ENCODE data around the gene B3GNT4. TPM values are rescaled to one million over a fixed set of nuclear protein-coding genes. Genes with fewer than 3 reads are reported as not detected.

Gene B3GNT4
- total RNA-seq, 2 donors from 2014 or later, result 0.90 TPM; not detected in 1

- H3K27ac Mint-ChIP-seq, result no peak overlapping the region
- H3K4me1 Mint-ChIP-seq (ENCODE audit: low read depth in 2 of 2), result peaks cover 5 to 8% of the 10 kb centered on the region in 2 donors
- no peaks in the 10 kb centered on the region for H3K9me3 Mint-ChIP-seq
- DNase-seq (ENCODE audit: low spot score) (no peak), ATAC-seq (no peak)
- peaks cover 16% of the 10 kb centered on the region for H3K36me3 Mint-ChIP-seq
- peaks cover 9 to 11% of the 10 kb centered on the region in 2 donors for H3K27me3 Mint-ChIP-seq
- no peak overlapping the region for H3K4me3 Mint-ChIP-seq
Observed at GRCh38 chr12:122208073-122208820, 4.7 kb downstream of the B3GNT4 start.

DNA sequence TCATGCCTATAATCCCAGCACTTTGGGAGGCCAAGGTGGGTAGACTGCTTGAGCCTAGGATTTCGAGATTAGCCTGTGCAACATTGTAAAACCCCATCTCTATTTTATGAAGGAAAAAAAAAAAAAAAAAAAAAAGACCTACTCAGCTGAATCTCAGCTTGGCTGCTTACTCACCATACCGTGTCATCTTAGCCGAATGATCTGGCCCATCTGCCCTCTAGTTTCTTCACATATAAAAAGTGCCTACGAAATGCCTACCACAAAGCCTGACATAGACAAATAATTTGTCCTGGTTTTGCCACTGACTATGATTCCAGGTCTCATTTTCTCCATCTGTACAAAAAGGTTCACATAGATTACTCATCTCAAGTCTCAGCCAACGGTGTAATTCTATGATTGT is 12.3 kb downstream of the B3GNT4 start:
- Mint-ChIP-seq H3K27ac (no peak overlapping the region), H3K9me3 (no peaks in the 10 kb centered on the region), H3K36me3 (peaks cover 31% of the 10 kb centered on the region), H3K4me1 (ENCODE audit: low read depth in 2 of 2) (peaks cover 0 to 3% of the 10 kb centered on the region in 2 donors), H3K4me3 (no peak overlapping the region), H3K27me3 (no peaks in the 10 kb centered on the region)
- ATAC-seq (no peak), DNase-seq (ENCODE audit: low spot score) (no peak)

- peaks cover 31% of the 10 kb centered on the region for H3K36me3 Mint-ChIP-seq
Observed at GRCh38 chr12:122216445-122216844, 12.9 kb downstream of the B3GNT4 start.

GRCh38 chr12:122225683-122226365 is 22.3 kb downstream of the B3GNT4 start, which contains the start of gene DIABLO:
DIABLO (minus strand) TSS chr12:122226052; CDS start chr12:122226014, 38 bp downstream.
- Mint-ChIP-seq H3K27me3 (no peaks in the 10 kb centered on the region), H3K4me3 (peak within 1 kb of the TSS; percentile 95), H3K36me3 (peaks cover 12% of the 10 kb centered on the region), H3K27ac (peak within 1 kb of the TSS; percentile 83 to 92), H3K9me3 (no peaks in the 10 kb centered on the region), H3K4me1 (ENCODE audit: low read depth in 2 of 2) (peaks cover 30 to 37% of the 10 kb centered on the region in 2 donors)
- DNase-seq (ENCODE audit: low spot score), result peak; percentile 100
- peak; percentile 96 for ATAC-seq

More at GRCh38 chr12:122216445-122216844, 12.9 kb downstream of the B3GNT4 start:
- Mint-ChIP-seq H3K27me3 (no peaks in the 10 kb centered on the region), H3K4me1 (ENCODE audit: low read depth in 2 of 2) (peaks cover 0 to 3% of the 10 kb centered on the region in 2 donors), H3K9me3 (no peaks in the 10 kb centered on the region), H3K27ac (no peak overlapping the region), H3K4me3 (no peak overlapping the region)
- ATAC-seq (no peak), DNase-seq (ENCODE audit: low spot score) (no peak)

- Mint-ChIP-seq H3K27me3 (no peaks in the 10 kb centered on the region), H3K9me3 (no peaks in the 10 kb centered on the region), H3K4me3 (peak overlapping the region; percentile 87), H3K27ac (peak overlapping the region; percentile 59 to 74), H3K4me1 (ENCODE audit: low read depth in 2 of 2) (peaks cover 30 to 37% of the 10 kb centered on the region in 2 donors), H3K36me3 (peaks cover 12% of the 10 kb centered on the region)
- DNase-seq (ENCODE audit: low spot score) (no peak), ATAC-seq (no peak)
Observed at GRCh38 chr12:122226366-122227125, 23.0 kb downstream of the B3GNT4 start.

- Mint-ChIP-seq H3K4me3 (peak overlapping the region; percentile 87), H3K27me3 (no peaks in the 10 kb centered on the region), H3K27ac (peak overlapping the region; percentile 59 to 74), H3K9me3 (no peaks in the 10 kb centered on the region), H3K4me1 (ENCODE audit: low read depth in 2 of 2) (peaks cover 30 to 37% of the 10 kb centered on the region in 2 donors), H3K36me3 (peaks cover 16% of the 10 kb centered on the region)
- DNase-seq (ENCODE audit: low spot score) (no peak), ATAC-seq (no peak)
Observed at GRCh38 chr12:122227341-122227740, 23.8 kb downstream of the B3GNT4 start.

- peaks cover 27 to 32% of the 10 kb centered on the region in 2 donors for H3K4me1 Mint-ChIP-seq (ENCODE audit: low read depth in 2 of 2)
- H3K9me3 Mint-ChIP-seq, result no peaks in the 10 kb centered on the region
- peak overlapping the region in 1 of 2 donors; percentile 59 for H3K27ac Mint-ChIP-seq
- H3K4me3 Mint-ChIP-seq, result peak overlapping the region; percentile 87
- peaks cover 19% of the 10 kb centered on the region for H3K36me3 Mint-ChIP-seq
- DNase-seq (ENCODE audit: low spot score), result no peak
- no peaks in the 10 kb centered on the region for H3K27me3 Mint-ChIP-seq
- ATAC-seq, result no peak
Observed at GRCh38 chr12:122228092-122228491, 24.6 kb downstream of the B3GNT4 start.

- DNase-seq (ENCODE audit: low spot score) (no peak), ATAC-seq (no peak)
- peaks cover 15% of the 10 kb centered on the region for H3K36me3 Mint-ChIP-seq
- peaks cover 14 to 18% of the 10 kb centered on the region in 2 donors for H3K4me1 Mint-ChIP-seq (ENCODE audit: low read depth in 2 of 2)
- no peaks in the 10 kb centered on the region for H3K9me3 Mint-ChIP-seq
- no peak overlapping the region for H3K27ac Mint-ChIP-seq
- H3K27me3 Mint-ChIP-seq, result no peaks in the 10 kb centered on the region
- H3K4me3 Mint-ChIP-seq, result no peak overlapping the region
Observed at GRCh38 chr12:122230798-122231197, 27.3 kb downstream of the B3GNT4 start.

GRCh38 chr12:122232691-122233090 is 29.2 kb downstream of the B3GNT4 start:
- peaks cover 7 to 8% of the 10 kb centered on the region in 2 donors for H3K4me1 Mint-ChIP-seq (ENCODE audit: low read depth in 2 of 2)
- ATAC-seq (no peak), DNase-seq (ENCODE audit: low spot score) (no peak)
- peaks cover 16% of the 10 kb centered on the region for H3K36me3 Mint-ChIP-seq
- no peak overlapping the region for H3K4me3 Mint-ChIP-seq
- H3K27me3 Mint-ChIP-seq, result no peaks in the 10 kb centered on the region
- no peak overlapping the region for H3K27ac Mint-ChIP-seq
- no peaks in the 10 kb centered on the region for H3K9me3 Mint-ChIP-seq

DNA sequence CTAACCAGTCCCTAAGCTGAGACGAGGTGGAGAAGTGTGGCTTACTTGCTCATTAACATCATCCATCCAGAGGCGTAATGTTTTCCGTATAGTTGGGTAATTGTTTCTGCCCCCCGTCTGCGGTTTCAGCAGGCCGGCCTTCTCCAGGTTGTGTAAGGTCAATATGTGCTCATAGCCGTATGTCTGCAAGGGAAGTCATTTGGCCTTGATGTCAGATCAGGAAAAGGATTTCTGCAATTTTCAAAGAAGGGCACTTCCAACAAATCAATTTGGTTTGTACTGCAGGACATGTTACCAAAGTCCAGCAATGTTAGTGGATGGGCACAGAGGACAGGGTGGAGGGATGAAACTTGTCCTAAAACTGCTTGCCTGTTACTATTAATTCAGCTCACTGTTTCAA is 32.2 kb downstream of the B3GNT4 start:
- Mint-ChIP-seq H3K27me3 (no peaks in the 10 kb centered on the region), H3K27ac (no peak overlapping the region)
- ATAC-seq, result no peak

DNA sequence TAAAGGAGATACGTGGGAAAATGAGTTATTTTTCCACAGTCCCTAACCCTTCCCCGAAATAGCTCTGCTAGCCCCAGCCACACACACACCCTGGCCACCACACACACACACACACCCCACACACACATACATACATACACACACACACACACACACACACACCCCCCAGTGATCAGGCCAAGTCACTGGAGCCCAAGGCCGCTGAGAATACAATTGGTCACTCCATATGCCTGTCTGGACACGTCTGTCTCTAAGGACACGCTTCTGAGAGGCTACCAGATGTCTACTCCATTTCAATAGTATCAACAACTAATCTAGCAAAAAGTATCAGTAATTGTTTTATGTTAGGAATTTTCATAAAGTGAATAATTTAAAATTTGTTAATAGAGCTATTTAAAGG is 35.4 kb downstream of the B3GNT4 start:
- Mint-ChIP-seq H3K4me1 (ENCODE audit: low read depth in 2 of 2) (no peaks in the 10 kb centered on the region), H3K9me3 (no peaks in the 10 kb centered on the region), H3K4me3 (no peak overlapping the region), H3K36me3 (peaks cover 9% of the 10 kb centered on the region), H3K27me3 (no peaks in the 10 kb centered on the region), H3K27ac (no peak overlapping the region)
- no peak for DNase-seq (ENCODE audit: low spot score)
- ATAC-seq, result no peak

More for the DNA sequence above, 32.2 kb downstream of the B3GNT4 start:
- peaks cover 16% of the 10 kb centered on the region for H3K36me3 Mint-ChIP-seq
- no peaks in the 10 kb centered on the region for H3K4me1 Mint-ChIP-seq (ENCODE audit: low read depth in 2 of 2)
- no peak for DNase-seq (ENCODE audit: low spot score)
- H3K9me3 Mint-ChIP-seq, result no peaks in the 10 kb centered on the region
- no peak overlapping the region for H3K4me3 Mint-ChIP-seq

DNA sequence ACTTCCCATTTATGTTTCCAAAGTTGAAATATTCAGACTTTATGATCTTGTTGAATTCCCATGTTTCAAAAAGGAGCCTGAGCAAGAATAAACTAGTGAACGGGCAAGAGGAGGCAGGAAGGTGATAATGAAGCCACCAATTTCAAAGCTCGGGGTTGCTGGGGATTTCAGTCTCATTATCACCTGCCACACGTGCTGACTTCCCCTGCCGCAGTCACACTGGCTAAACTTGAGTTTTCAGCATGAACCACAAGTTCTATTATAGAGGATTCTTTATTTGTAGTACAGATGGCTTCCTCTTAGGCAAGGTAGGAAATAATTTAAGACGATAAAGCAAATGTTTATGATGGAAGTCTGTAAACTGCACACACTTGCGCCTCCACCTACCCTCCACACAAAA is 40.5 kb downstream of the B3GNT4 start:
- peaks cover 5 to 9% of the 10 kb centered on the region in 2 donors for H3K4me1 Mint-ChIP-seq (ENCODE audit: low read depth in 2 of 2)
- DNase-seq (ENCODE audit: low spot score) (no peak), ATAC-seq (no peak)
- H3K36me3 Mint-ChIP-seq, result no peaks in the 10 kb centered on the region
- no peaks in the 10 kb centered on the region for H3K27me3 Mint-ChIP-seq
- no peaks in the 10 kb centered on the region for H3K9me3 Mint-ChIP-seq
- H3K4me3 Mint-ChIP-seq, result peak overlapping the region; percentile 70
- H3K27ac Mint-ChIP-seq, result peak overlapping the region; percentile 19 to 57

GRCh38 chr12:122244565-122245371 is 41.3 kb downstream of the B3GNT4 start:
- Mint-ChIP-seq H3K4me1 (ENCODE audit: low read depth in 2 of 2) (peaks cover 5 to 9% of the 10 kb centered on the region in 2 donors), H3K27ac (peak overlapping the region; percentile 30 to 57), H3K9me3 (no peaks in the 10 kb centered on the region), H3K36me3 (peaks cover 3% of the 10 kb centered on the region), H3K4me3 (peak overlapping the region; percentile 70), H3K27me3 (no peaks in the 10 kb centered on the region)
- DNase-seq (ENCODE audit: low spot score), result no peak
- peak in 1 of 2 donors; percentile 68 for ATAC-seq

All from natural killer cell treated with Interleukin-12 subunit alpha and Interleukin-12 subunit beta and Interleukin-15 and Interleukin-18, amount 100 ng/mL, for 72 hours (primary cell).